Stomach (tissue), 4 donors: Measurements from ENCODE around the gene CRIM1.

Source experiments
- EP300 ChIP-seq: sonication (generic); formaldehyde crosslinking; IDR thresholded peaks from one replicate; pipeline ENCODE4 v1.6.1; 2017; ENCODE audit warnings: antibody characterized with exemption
- POLR2A ChIP-seq, 4 donors: fragments of 450-650 bp; IDR thresholded peaks; one replicate each; pipeline ENCODE4 v1.6.1; 2016; ENCODE audit warnings: antibody characterized with exemption in 4 of 4, control low read depth in 2 of 4, mild to moderate bottlenecking in 1 of 4, moderate library complexity in 1 of 4
- POLR2AphosphoS5 ChIP-seq, 3 donors: sonication (generic); formaldehyde crosslinking; IDR thresholded peaks; one replicate each; pipeline ENCODE4 v1.6.1; 2016; ENCODE audit warnings: antibody characterized with exemption in 3 of 3
- TF ChIP-seq, protein P1 (sequence below), 7 experiments: fragments of 450-650 bp in 4 of 7; fragments of 200-600 bp in 3 of 7; sonication (generic) in 3 of 7; IDR thresholded peaks; one replicate each; pipeline ENCODE4 v1.5.1; 2016 to 2019; ENCODE audit warnings: antibody characterized with exemption in 7 of 7, control low read depth in 2 of 7, mild to moderate bottlenecking in 1 of 7

DNA sequence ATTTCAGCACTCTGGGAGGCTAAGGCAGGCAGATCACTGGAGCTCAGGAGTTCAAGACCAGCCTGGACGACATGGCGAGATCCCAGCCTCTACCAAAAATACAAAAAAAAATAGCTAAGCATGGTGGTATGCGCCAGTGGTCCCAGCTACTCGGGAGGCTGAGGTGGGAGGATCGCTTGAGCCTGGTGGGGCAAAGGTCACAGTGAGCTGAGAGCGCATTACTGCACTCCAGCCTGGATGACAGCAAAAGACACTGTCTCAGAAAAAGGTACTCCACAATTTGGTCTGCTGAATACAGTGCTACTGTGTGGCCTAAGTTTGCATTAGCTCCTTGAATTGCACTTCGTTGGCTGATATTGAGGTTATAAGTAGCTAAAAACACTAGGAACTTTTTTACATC lies 144.5 kb downstream of the CRIM1 start:
- no peak for TF ChIP-seq EP300
- TF ChIP-seq, protein P1, sequence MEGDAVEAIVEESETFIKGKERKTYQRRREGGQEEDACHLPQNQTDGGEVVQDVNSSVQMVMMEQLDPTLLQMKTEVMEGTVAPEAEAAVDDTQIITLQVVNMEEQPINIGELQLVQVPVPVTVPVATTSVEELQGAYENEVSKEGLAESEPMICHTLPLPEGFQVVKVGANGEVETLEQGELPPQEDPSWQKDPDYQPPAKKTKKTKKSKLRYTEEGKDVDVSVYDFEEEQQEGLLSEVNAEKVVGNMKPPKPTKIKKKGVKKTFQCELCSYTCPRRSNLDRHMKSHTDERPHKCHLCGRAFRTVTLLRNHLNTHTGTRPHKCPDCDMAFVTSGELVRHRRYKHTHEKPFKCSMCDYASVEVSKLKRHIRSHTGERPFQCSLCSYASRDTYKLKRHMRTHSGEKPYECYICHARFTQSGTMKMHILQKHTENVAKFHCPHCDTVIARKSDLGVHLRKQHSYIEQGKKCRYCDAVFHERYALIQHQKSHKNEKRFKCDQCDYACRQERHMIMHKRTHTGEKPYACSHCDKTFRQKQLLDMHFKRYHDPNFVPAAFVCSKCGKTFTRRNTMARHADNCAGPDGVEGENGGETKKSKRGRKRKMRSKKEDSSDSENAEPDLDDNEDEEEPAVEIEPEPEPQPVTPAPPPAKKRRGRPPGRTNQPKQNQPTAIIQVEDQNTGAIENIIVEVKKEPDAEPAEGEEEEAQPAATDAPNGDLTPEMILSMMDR (IDR thresholded peaks at IDR 0.05) = no peak
- TF ChIP-seq POLR2A (IDR thresholded peaks at IDR 0.05) = no peak
- TF ChIP-seq POLR2AphosphoS5 (IDR thresholded peaks at IDR 0.05) = no peak
